OCI-LY7 (cell line): Measurements from ENCODE around the gene NFATC2. TPM values are rescaled to one million over a fixed set of nuclear protein-coding genes. Genes with fewer than 3 reads are reported as not detected.
A peak's percentile ranks its signal among the peaks of the same experiment; 100 is the strongest.

ENCODE experiments used
- BruUV-seq: library from RNA; stranded (reverse); fragments of 400-500 nt; replicated peaks from 2 replicates; lab custom pipeline; 2021; lab: Mats Ljungman, UMichigan
- CTCF ChIA-PET: fragments of 300-600 bp; sonication (Branson Sonifier 250); formaldehyde crosslinking; loops from one replicate; lab custom pipeline; 2022; ENCODE audit warnings: antibody characterized with exemption; ENCODE audit not compliant: unreplicated experiment; lab: Charles Lee
- POLR2A ChIA-PET: fragments of 300-600 bp; sonication (Branson Sonifier 250); formaldehyde crosslinking; loops from one replicate; lab custom pipeline; 2022; ENCODE audit warnings: antibody characterized with exemption; lab: Charles Lee
- DNase-seq: peaks from one replicate; pipeline ENCODE4 v3.0.0-alpha.2; 2015; ENCODE audit warnings: low spot score
- H2AFZ ChIP-seq: fragments of 200-600 bp; sonication (generic), shearing (Covaris generic); 2 replicates; pipeline ENCODE4 v1.6.1; 2014; ENCODE audit warnings: mild to moderate bottlenecking, antibody characterized with exemption, low read length, moderate library complexity
- H3K27ac ChIP-seq: fragments of 200-600 bp; sonication (generic); 2 replicates; pipeline ENCODE4 v1.5.1; 2014; ENCODE audit warnings: mixed run types, low read depth, mild to moderate bottlenecking, moderate library complexity, low read length, inconsistent platforms; ENCODE audit not compliant: poor library complexity, severe bottlenecking
- H3K36me3 ChIP-seq: fragments of 200-600 bp; sonication (generic); 2 replicates; pipeline ENCODE4 v1.6.1; 2014; ENCODE audit warnings: mild to moderate bottlenecking, antibody characterized with exemption, low read length, moderate library complexity, mixed read lengths; ENCODE audit not compliant: insufficient read depth
- H3K4me1 ChIP-seq: fragments of 200-600 bp; sonication (generic); 2 replicates; pipeline ENCODE4 v1.5.1; 2014; ENCODE audit warnings: mild to moderate bottlenecking, low read length; ENCODE audit not compliant: insufficient read depth, poor library complexity, severe bottlenecking
- H3K4me2 ChIP-seq: fragments of 200-600 bp; sonication (generic); 2 replicates; pipeline ENCODE4 v1.6.1; 2014; ENCODE audit warnings: mild to moderate bottlenecking, low read length
- H3K4me3 ChIP-seq: fragments of 200-600 bp; sonication (generic); 2 replicates; pipeline ENCODE4 v1.5.1; 2014; ENCODE audit warnings: mild to moderate bottlenecking, low read depth, low read length; ENCODE audit not compliant: poor library complexity, severe bottlenecking
- H3K79me2 ChIP-seq: fragments of 200-600 bp; sonication (generic); 2 replicates; pipeline ENCODE4 v1.6.1; 2016; ENCODE audit warnings: low read depth, mild to moderate bottlenecking, low read length, moderate library complexity, mixed read lengths; ENCODE audit not compliant: insufficient read depth
- H3K9me2 ChIP-seq: fragments of 200-600 bp; sonication (generic); 2 replicates; pipeline ENCODE4 v1.6.1; 2016; ENCODE audit warnings: mild to moderate bottlenecking, low read length, mixed read lengths; ENCODE audit not compliant: insufficient read depth
- H3K9me3 ChIP-seq: fragments of 200-600 bp; sonication (generic); 2 replicates; pipeline ENCODE4 v1.6.1; 2014; ENCODE audit warnings: mild to moderate bottlenecking, mixed run types, low read length, mixed read lengths
- H4K20me1 ChIP-seq: fragments of 200-600 bp; sonication (generic); 2 replicates; pipeline ENCODE4 v1.6.1; 2014; ENCODE audit warnings: mild to moderate bottlenecking, antibody characterized with exemption, low read length, moderate library complexity, mixed read lengths; ENCODE audit not compliant: insufficient read depth
- CTCF ChIP-seq: fragments of 200-600 bp; sonication (generic); conservative IDR thresholded peaks from 2 replicates; pipeline ENCODE4 v1.5.1; 2014; ENCODE audit warnings: mild to moderate bottlenecking, antibody characterized with exemption, low read length, moderate library complexity, mixed read lengths
- EZH2phosphoT487 ChIP-seq: fragments of 200-600 bp; sonication (generic); IDR thresholded peaks from 2 replicates; pipeline ENCODE4 v1.6.1; 2018; ENCODE audit warnings: low read depth, borderline replicate concordance, mild to moderate bottlenecking, mixed run types, antibody characterized with exemption, low read length, moderate library complexity, mixed read lengths
- intact Hi-C: fragments of 100-400 bp; cut with micrococcal nuclease; formaldehyde crosslinking; loops from one replicate; pipeline ENCODE4 v1.10.0; 2022; ENCODE audit not compliant: unreplicated experiment
- total RNA-seq, 2 experiments: library from RNA; depleted of rRNA in 1 of 2; stranded (reverse); fragments of >200 nt in 1 of 2; shearing (Covaris generic) in 1 of 2; gene quantifications; 2 replicates each; pipeline ENCODE4 v1.2.3, GENCODE V29; 2014 to 2022

NFATC2 gene
- total RNA-seq, 2 experiments from 2014 or later, result 12.5 to 43.8 TPM

- H3K4me3 ChIP-seq, result no peak overlapping the region
- intact Hi-C loops, result loop anchor here (5.0 kb wide), 1 partner anchor 141 kb away; the partner anchor contains the start of gene NFATC2
- no TSS peak for BruUV-seq
- H2AFZ ChIP-seq, result no peak overlapping the region
- no peaks in the 10 kb centered on the region for H3K9me2 ChIP-seq
- no peak for DNase-seq
- H3K4me2 ChIP-seq, result peak overlapping the region; percentile 65
- H3K4me1 ChIP-seq, result peaks cover 73% of the 10 kb centered on the region
- H4K20me1 ChIP-seq, result no peaks in the 10 kb centered on the region
- ChIA-PET POLR2A (interaction anchor here (0.6 to 4.5 kb wide), 6 partner anchors 11 to 1254 kb away, joined by 3 to 32 read pairs (median 5); no protein-coding TSS in a partner anchor), CTCF (no interaction called here)
- TF ChIP-seq EZH2phosphoT487 (no peak), CTCF (no peak)
- peaks cover 15% of the 10 kb centered on the region; the same call in 1 of the 2 replicates for H3K79me2 ChIP-seq
- H3K36me3 ChIP-seq, result peaks cover 89% of the 10 kb centered on the region
- H3K9me3 ChIP-seq, result no peaks in the 10 kb centered on the region
- peak overlapping the region; percentile 89 for H3K27ac ChIP-seq
Measured at GRCh38 chr20:51401496-51401895, 141.0 kb downstream of the NFATC2 start.

- H3K79me2 ChIP-seq, result peaks cover 15% of the 10 kb centered on the region; the same call in 1 of the 2 replicates
- H3K27ac ChIP-seq, result peak overlapping the region; percentile 89
- H3K4me1 ChIP-seq, result peaks cover 69% of the 10 kb centered on the region
- TF ChIP-seq CTCF (no peak), EZH2phosphoT487 (no peak)
- H3K9me2 ChIP-seq, result no peaks in the 10 kb centered on the region
- intact Hi-C loops, result loop anchor here (5.0 kb wide), 1 partner anchor 142 kb away; the partner anchor contains the start of gene NFATC2
- peaks cover 82% of the 10 kb centered on the region for H3K36me3 ChIP-seq
- BruUV-seq, result no TSS peak
- H2AFZ ChIP-seq, result peak overlapping the region; percentile 24; the same call in 1 of the 2 replicates
- peak; percentile 81 for DNase-seq
- ChIA-PET CTCF (no interaction called here), POLR2A (interaction anchor here (0.7 to 4.5 kb wide), 5 partner anchors 10 to 586 kb away, joined by 4 to 32 read pairs (median 5); no protein-coding TSS in a partner anchor)
- no peaks in the 10 kb centered on the region for H4K20me1 ChIP-seq
- H3K9me3 ChIP-seq, result no peaks in the 10 kb centered on the region
- peak overlapping the region; percentile 30 for H3K4me3 ChIP-seq
- peak overlapping the region; percentile 65 for H3K4me2 ChIP-seq
Measured at GRCh38 chr20:51400051-51400926, 142.2 kb downstream of the NFATC2 start.
